ENCODE results near the gene FRMPD2.

Gene FRMPD2

GRCh38 chr10:48197236-48197899 lies 77.1 kb downstream of the FRMPD2 start:
- DNase-seq (ENCODE audit: low read depth), result peak; percentile 71
- H3K4me3 ChIP-seq (ENCODE audit: low read depth, low read length), result no peak overlapping the region

GRCh38 chr10:48195803-48196202 lies 78.7 kb downstream of the FRMPD2 start:
- H3K4me3 ChIP-seq (ENCODE audit: low read depth, low read length), result no peak overlapping the region
- TF ChIP-seq MYC (IDR thresholded peaks at IDR 0.05; ENCODE audit: low read depth, low read length) (no peak), CTCF (IDR thresholded peaks at IDR 0.05; ENCODE audit: low read depth, low read length) (no peak), MAX (IDR thresholded peaks at IDR 0.05; ENCODE audit: low read depth, low read length) (no peak), POLR2A (IDR thresholded peaks at IDR 0.05; ENCODE audit: extremely low read depth, insufficient read length) (no peak)
- DNase-seq (ENCODE audit: low read depth), result no peak

More at GRCh38 chr10:48197236-48197899, 77.1 kb downstream of the FRMPD2 start:
- TF ChIP-seq MYC (IDR thresholded peaks at IDR 0.05; ENCODE audit: low read depth, low read length) (no peak), POLR2A (IDR thresholded peaks at IDR 0.05; ENCODE audit: extremely low read depth, insufficient read length) (no peak), MAX (IDR thresholded peaks at IDR 0.05; ENCODE audit: low read depth, low read length) (no peak), CTCF (IDR thresholded peaks at IDR 0.05; ENCODE audit: low read depth, low read length) (no peak)

GRCh38 chr10:48194830-48195229 lies 79.7 kb downstream of the FRMPD2 start:
- H3K4me3 ChIP-seq (ENCODE audit: low read depth, low read length), result no peak overlapping the region
- no peak for DNase-seq (ENCODE audit: low read depth)
- no peak for TF ChIP-seq MAX (IDR thresholded peaks at IDR 0.05; ENCODE audit: low read depth, low read length)
- no peak for TF ChIP-seq MYC (IDR thresholded peaks at IDR 0.05; ENCODE audit: low read depth, low read length)
- TF ChIP-seq CTCF (IDR thresholded peaks at IDR 0.05; ENCODE audit: low read depth, low read length), result no peak
- TF ChIP-seq POLR2A (IDR thresholded peaks at IDR 0.05; ENCODE audit: extremely low read depth, insufficient read length), result no peak

GRCh38 chr10:48193556-48193955 lies 80.9 kb downstream of the FRMPD2 start:
- H3K4me3 ChIP-seq (ENCODE audit: low read depth, low read length), result no peak overlapping the region
- no peak for DNase-seq (ENCODE audit: low read depth)
- TF ChIP-seq POLR2A (IDR thresholded peaks at IDR 0.05; ENCODE audit: extremely low read depth, insufficient read length) (no peak), CTCF (IDR thresholded peaks at IDR 0.05; ENCODE audit: low read depth, low read length) (no peak), MAX (IDR thresholded peaks at IDR 0.05; ENCODE audit: low read depth, low read length) (no peak), MYC (IDR thresholded peaks at IDR 0.05; ENCODE audit: low read depth, low read length) (no peak)

GRCh38 chr10:48192881-48193450 lies 81.5 kb downstream of the FRMPD2 start:
- no peak overlapping the region for H3K4me3 ChIP-seq (ENCODE audit: low read depth, low read length)
- no peak for DNase-seq (ENCODE audit: low read depth)

More at GRCh38 chr10:48192881-48193450, 81.5 kb downstream of the FRMPD2 start:
- TF ChIP-seq MAX (IDR thresholded peaks at IDR 0.05; ENCODE audit: low read depth, low read length) (no peak), MYC (IDR thresholded peaks at IDR 0.05; ENCODE audit: low read depth, low read length) (no peak), CTCF (IDR thresholded peaks at IDR 0.05; ENCODE audit: low read depth, low read length) (no peak), POLR2A (IDR thresholded peaks at IDR 0.05; ENCODE audit: extremely low read depth, insufficient read length) (no peak)

Measured in NB4 (cell line).